CD4-positive, CD25-positive, alpha-beta regulatory T cell (primary cell): ENCODE measurements around the gene PFKFB2. TPM values are rescaled to one million over a fixed set of nuclear protein-coding genes. Genes with fewer than 3 reads are reported as not detected.

Experiments
- ATAC-seq, 2 donors: fragments of 150-1000 bp; cut with Tn5 transposase; one replicate each; pipeline ENCODE4 v1.10.0; 2021; ENCODE audit warnings: low read depth in 2 of 2, moderate number of reproducible peaks in 2 of 2, moderate library complexity in 1 of 2
- DNase-seq, 3 donors: peaks; one replicate each; pipeline versions ENCODE4 v3.0.0 to v3.0.0-alpha.2; 2012 to 2022; ENCODE audit warnings: mixed read lengths in 1 of 3
- H3K27ac ChIP-seq: one replicate; pipeline ENCODE4 v1.7.0; 2013; ENCODE audit warnings: mild to moderate bottlenecking, low read length; ENCODE audit not compliant: insufficient read depth, poor library complexity, severe bottlenecking
- H3K27me3 ChIP-seq: one replicate; pipeline ENCODE4 v1.7.0; 2013; ENCODE audit warnings: low read length; ENCODE audit not compliant: control insufficient read depth, insufficient read depth
- H3K36me3 ChIP-seq: one replicate; pipeline ENCODE4 v1.7.0; 2013; ENCODE audit warnings: mild to moderate bottlenecking, low read length, moderate library complexity; ENCODE audit not compliant: control insufficient read depth, insufficient read depth
- H3K4me1 ChIP-seq: 2 replicates; pipeline ENCODE4 v1.7.0; 2013; ENCODE audit warnings: mild to moderate bottlenecking, low read length; ENCODE audit not compliant: insufficient read depth, control insufficient read depth, poor library complexity, severe bottlenecking
- H3K4me3 ChIP-seq: one replicate; pipeline ENCODE4 v1.7.0; 2013; ENCODE audit warnings: low read depth, mild to moderate bottlenecking, low read length, moderate library complexity
- H3K9me3 ChIP-seq, 2 experiments: 1 replicate in 1 of 2; 2 replicates in 1 of 2; pipeline ENCODE4 v1.7.0; 2013; ENCODE audit warnings: low read length in 2 of 2, mild to moderate bottlenecking in 1 of 2, moderate library complexity in 1 of 2; ENCODE audit not compliant: control insufficient read depth in 2 of 2
- H3K27ac Mint-ChIP-seq, 3 donors: one replicate each; pipeline ENCODE4 v1.8.0; 2020 to 2022; ENCODE audit warnings: mild to moderate bottlenecking in 3 of 3, mixed read lengths in 3 of 3, moderate library complexity in 2 of 3
- H3K27me3 Mint-ChIP-seq: one replicate; pipeline ENCODE4 v1.8.0; 2022; ENCODE audit warnings: mild to moderate bottlenecking, mixed read lengths
- H3K36me3 Mint-ChIP-seq: one replicate; pipeline ENCODE4 v1.8.0; 2020; ENCODE audit warnings: mixed read lengths
- H3K4me1 Mint-ChIP-seq, 4 donors: one replicate each; pipeline ENCODE4 v1.8.0; 2020 to 2022; ENCODE audit warnings: mixed read lengths in 4 of 4, mild to moderate bottlenecking in 1 of 4
- H3K4me3 Mint-ChIP-seq, 4 donors: one replicate each; pipeline ENCODE4 v1.8.0; 2020 to 2022; ENCODE audit warnings: mild to moderate bottlenecking in 4 of 4, mixed read lengths in 4 of 4, moderate library complexity in 3 of 4
- H3K9me3 Mint-ChIP-seq, 7 donors: one replicate each; pipeline ENCODE4 v1.8.0; 2020 to 2022; ENCODE audit warnings: mixed read lengths in 7 of 7, mild to moderate bottlenecking in 3 of 7, moderate library complexity in 2 of 7
- polyA plus RNA-seq, 4 donors: library from polyadenylated mRNA; unstranded; fragments of 300-500 nt; fragmentation: Illumina TruSeq; gene quantifications; one replicate each; pipeline ENCODE4 v1.2.3, GENCODE V29; 2021
- total RNA-seq: library from RNA; stranded (reverse); gene quantifications from one replicate; pipeline ENCODE4 v1.2.3, GENCODE V29; 2022

The PFKFB2 gene
- total and polyA plus RNA-seq, 5 donors from 2014 or later, result 0.32 to 1.1 (median 0.59) TPM; not detected in 1

DNA sequence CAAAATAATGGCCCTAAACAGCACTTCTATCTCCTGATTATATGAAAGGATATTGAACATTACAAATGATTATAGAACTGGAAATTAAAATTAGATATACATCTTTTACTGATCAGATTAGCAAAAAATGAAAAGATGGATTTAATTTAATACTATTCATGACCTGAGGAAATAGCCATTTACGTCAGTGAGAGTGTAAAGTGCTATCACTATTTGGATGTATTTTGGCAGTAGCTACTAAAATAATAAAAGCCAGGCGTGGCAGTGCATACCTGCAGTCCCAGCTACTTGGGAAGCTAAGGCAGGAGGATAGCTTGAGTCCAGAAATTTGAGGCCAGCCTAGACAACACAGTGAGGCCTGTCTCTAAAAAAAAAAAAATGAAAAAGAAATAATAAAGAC, 40.9 kb downstream of the PFKFB2 start:
- no peak overlapping the region for H3K27ac ChIP-seq
- no peak overlapping the region for H3K4me3 ChIP-seq
- H3K9me3 ChIP-seq, result no peaks in the 10 kb centered on the region
- H3K36me3 Mint-ChIP-seq, result no peaks in the 10 kb centered on the region
- no peak overlapping the region for H3K4me3 Mint-ChIP-seq
- H3K9me3 Mint-ChIP-seq, result no peaks in the 10 kb centered on the region
- no peaks in the 10 kb centered on the region for H3K4me1 ChIP-seq
- DNase-seq, result no peak
- peaks cover 0 to 11% (median 6%) of the 10 kb centered on the region in 4 donors for H3K4me1 Mint-ChIP-seq
- no peak for ATAC-seq
- H3K36me3 ChIP-seq, result no peaks in the 10 kb centered on the region
- peaks cover 5% of the 10 kb centered on the region for H3K27me3 ChIP-seq
- peaks cover 8% of the 10 kb centered on the region for H3K27me3 Mint-ChIP-seq
- no peak overlapping the region for H3K27ac Mint-ChIP-seq

DNA sequence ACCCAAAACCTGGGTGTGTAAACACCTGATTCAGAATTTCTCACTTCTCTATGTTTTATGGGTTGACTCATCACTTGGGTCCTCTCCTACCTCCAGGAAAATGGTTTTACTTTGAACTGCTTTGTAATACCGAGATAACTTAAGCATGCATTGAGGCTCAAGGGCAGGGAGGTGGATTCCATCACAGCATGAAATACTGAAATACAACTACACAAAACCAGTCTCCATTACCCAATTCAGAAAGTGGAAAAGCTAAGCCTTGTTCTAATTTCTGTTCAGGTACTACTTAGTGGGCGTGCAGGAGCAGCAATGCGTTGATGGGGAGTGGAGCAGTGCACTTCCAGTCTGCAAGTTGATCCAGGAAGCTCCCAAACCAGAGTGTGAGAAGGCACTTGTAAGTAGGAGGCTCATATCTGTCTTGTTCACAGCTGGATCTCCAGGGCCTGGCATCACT, 44.8 kb downstream of the PFKFB2 start:
- Histone ChIP-seq H3K4me3 (no peak overlapping the region), H3K9me3 (no peaks in the 10 kb centered on the region), H3K27ac (no peak overlapping the region), H3K27me3 (peaks cover 5% of the 10 kb centered on the region), H3K36me3 (no peaks in the 10 kb centered on the region), H3K4me1 (no peaks in the 10 kb centered on the region)
- H3K27me3 Mint-ChIP-seq, result peaks cover 28% of the 10 kb centered on the region
- H3K27ac Mint-ChIP-seq, result no peak overlapping the region
- no peak overlapping the region for H3K4me3 Mint-ChIP-seq
- no peaks in the 10 kb centered on the region for H3K4me1 Mint-ChIP-seq
- DNase-seq (peak in 1 of 3 donors; percentile 77), ATAC-seq (no peak)
- no peaks in the 10 kb centered on the region for H3K36me3 Mint-ChIP-seq
- peaks cover 0 to 2% (median 0%) of the 10 kb centered on the region in 7 donors for H3K9me3 Mint-ChIP-seq

DNA sequence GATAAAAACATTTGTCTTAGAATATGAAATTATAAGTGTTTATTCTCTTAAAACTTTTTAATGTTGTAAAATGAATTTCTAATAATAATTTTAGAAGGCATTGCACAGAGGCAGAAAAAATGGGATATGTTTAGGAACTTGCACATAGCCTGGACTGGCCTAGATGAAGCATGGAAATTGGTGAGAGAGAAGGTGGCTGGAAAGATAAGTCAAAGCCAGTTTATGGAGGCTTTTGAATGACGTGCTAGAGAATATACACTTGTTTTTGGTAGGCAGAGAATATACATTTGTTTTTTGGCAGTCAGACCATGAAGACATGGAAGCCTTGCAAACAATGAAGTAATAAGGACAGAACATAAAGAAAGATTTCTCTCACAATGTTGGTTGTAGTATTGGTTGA, 48.6 kb downstream of the PFKFB2 start:
- H3K36me3 ChIP-seq, result no peaks in the 10 kb centered on the region

DNA sequence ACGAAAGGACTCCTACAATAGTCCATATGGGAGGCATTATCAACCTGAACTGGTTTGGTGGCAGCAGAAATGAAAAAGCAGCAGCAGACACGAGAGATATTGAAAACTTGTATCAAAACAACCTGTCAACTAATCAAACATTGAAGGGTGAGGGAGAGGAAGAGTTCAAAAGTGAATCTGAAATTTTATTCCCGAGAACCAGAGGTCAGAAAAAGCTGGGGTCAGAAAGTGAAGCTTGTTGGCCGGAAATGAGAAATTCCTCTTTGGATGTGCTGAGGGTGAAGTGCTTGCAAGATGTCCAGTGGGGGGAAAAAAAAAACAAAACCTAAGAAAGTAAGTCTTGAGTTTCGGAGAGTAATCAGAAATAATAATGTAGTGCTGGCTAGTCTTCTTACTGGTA, 49.1 kb downstream of the PFKFB2 start:
- no peak overlapping the region for H3K27ac ChIP-seq
- H3K4me3 ChIP-seq, result no peak overlapping the region
- ATAC-seq, result no peak
- H3K4me3 Mint-ChIP-seq, result no peak overlapping the region
- H3K27me3 ChIP-seq, result peaks cover 6% of the 10 kb centered on the region
- peaks cover 21% of the 10 kb centered on the region for H3K27me3 Mint-ChIP-seq
- no peaks in the 10 kb centered on the region for H3K36me3 ChIP-seq
- no peak for DNase-seq
- no peaks in the 10 kb centered on the region for H3K4me1 Mint-ChIP-seq
- no peaks in the 10 kb centered on the region for H3K36me3 Mint-ChIP-seq
- H3K9me3 ChIP-seq, result no peaks in the 10 kb centered on the region
- peaks cover 0 to 3% (median 0%) of the 10 kb centered on the region in 7 donors for H3K9me3 Mint-ChIP-seq
- no peak overlapping the region for H3K27ac Mint-ChIP-seq
- no peaks in the 10 kb centered on the region for H3K4me1 ChIP-seq

More for the DNA sequence above, 48.6 kb downstream of the PFKFB2 start:
- H3K27ac ChIP-seq, result no peak overlapping the region
- no peak overlapping the region for H3K27ac Mint-ChIP-seq
- no peaks in the 10 kb centered on the region for H3K4me1 ChIP-seq
- no peaks in the 10 kb centered on the region for H3K4me1 Mint-ChIP-seq
- no peak for ATAC-seq
- peaks cover 0 to 3% (median 0%) of the 10 kb centered on the region in 7 donors for H3K9me3 Mint-ChIP-seq
- no peaks in the 10 kb centered on the region for H3K9me3 ChIP-seq
- no peaks in the 10 kb centered on the region for H3K36me3 Mint-ChIP-seq
- no peak overlapping the region for H3K4me3 Mint-ChIP-seq
- H3K27me3 Mint-ChIP-seq, result peaks cover 21% of the 10 kb centered on the region
- peaks cover 6% of the 10 kb centered on the region for H3K27me3 ChIP-seq
- no peak for DNase-seq
- no peak overlapping the region for H3K4me3 ChIP-seq

DNA sequence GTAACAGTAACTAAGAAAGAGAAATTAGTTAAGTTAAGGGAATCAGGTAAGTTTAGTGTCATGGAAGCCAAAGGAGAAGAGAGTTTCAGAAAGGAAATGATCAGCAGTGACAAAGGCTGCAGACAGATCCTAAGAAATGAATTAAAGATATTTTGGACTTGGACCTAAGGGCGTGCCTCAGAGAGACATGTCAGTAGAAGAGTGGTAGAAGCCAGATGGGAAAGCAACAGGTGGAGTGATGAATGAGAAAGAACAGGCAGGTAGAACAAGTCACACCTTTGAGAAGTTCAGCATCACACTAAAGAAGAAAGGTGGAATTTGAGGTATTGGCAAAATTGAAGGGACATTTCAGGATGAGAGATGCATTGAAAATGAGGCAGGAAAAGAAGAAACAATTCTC, 49.6 kb downstream of the PFKFB2 start:
- H3K4me3 Mint-ChIP-seq, result no peak overlapping the region
- Histone ChIP-seq H3K4me3 (no peak overlapping the region), H3K4me1 (no peaks in the 10 kb centered on the region), H3K27me3 (peaks cover 6% of the 10 kb centered on the region), H3K27ac (no peak overlapping the region), H3K9me3 (no peaks in the 10 kb centered on the region), H3K36me3 (no peaks in the 10 kb centered on the region)
- peak overlapping the region in 1 of 3 donors; percentile 2 for H3K27ac Mint-ChIP-seq
- no peaks in the 10 kb centered on the region for H3K4me1 Mint-ChIP-seq
- H3K27me3 Mint-ChIP-seq, result peaks cover 21% of the 10 kb centered on the region
- no peak for DNase-seq
- no peak for ATAC-seq
- H3K9me3 Mint-ChIP-seq, result peaks cover 0 to 3% (median 0%) of the 10 kb centered on the region in 7 donors
- no peaks in the 10 kb centered on the region for H3K36me3 Mint-ChIP-seq

DNA sequence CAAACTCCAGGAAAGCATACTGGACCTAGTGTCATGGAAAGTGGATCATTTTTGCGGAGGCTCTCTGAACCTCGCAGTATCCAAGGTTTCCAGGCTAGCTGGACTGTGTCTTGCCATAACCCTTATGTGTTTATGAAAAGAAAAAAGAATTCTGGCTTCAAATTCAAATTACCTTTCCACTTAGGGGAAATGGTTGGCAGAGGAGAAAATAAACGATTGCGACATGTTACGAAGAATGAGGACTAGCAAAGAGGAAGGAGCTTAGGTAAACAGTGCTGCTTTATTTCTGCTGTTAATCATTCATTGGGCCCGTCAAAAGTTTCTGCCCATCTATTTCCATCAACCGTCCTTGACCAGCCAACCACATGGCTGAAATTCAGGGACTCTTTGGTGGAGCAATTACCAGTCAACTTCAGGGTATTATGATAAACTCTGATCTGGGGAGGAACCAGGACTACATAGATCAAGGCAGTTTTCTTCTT, 50.9 kb downstream of the PFKFB2 start, which contains the start of gene C4BPA:
C4BPA (plus strand) TSS at position 342 of the 482 bp plus-strand sequence. CDS start 8,793 bp downstream, outside the sequence.
- H3K36me3 ChIP-seq, result no peaks in the 10 kb centered on the region
- no peak within 1 kb of the TSS for H3K4me3 ChIP-seq
- H3K27ac ChIP-seq, result no peak within 1 kb of the TSS
- Mint-ChIP-seq H3K4me3 (no peak within 1 kb of the TSS), H3K9me3 (peaks cover 0 to 3% (median 0%) of the 10 kb centered on the region in 7 donors), H3K27me3 (peaks cover 21% of the 10 kb centered on the region), H3K4me1 (no peaks in the 10 kb centered on the region), H3K36me3 (no peaks in the 10 kb centered on the region), H3K27ac (peak within 1 kb of the TSS in 1 of 3 donors; percentile 40)
- no peak for ATAC-seq
- no peaks in the 10 kb centered on the region for H3K4me1 ChIP-seq
- H3K9me3 ChIP-seq, result no peaks in the 10 kb centered on the region
- no peak for DNase-seq
- H3K27me3 ChIP-seq, result peaks cover 6% of the 10 kb centered on the region

DNA sequence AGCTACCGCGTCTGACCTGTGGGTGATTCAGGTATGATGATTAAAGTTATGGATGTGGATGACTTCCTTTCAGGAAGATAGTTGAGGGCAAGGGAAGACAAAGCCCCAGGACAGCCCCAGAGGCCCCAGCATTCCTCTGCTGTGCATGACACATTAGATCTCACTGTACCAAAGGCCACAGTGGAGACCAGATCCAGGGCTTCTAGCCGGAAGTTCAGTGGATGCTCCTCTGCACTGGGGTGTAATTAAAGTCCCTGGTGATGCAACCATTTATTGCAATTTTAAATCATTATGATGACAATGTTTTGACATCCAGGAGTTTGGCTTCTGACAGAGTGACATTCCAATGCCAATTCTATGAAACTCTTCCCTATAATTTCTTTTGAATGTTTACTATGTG, 55.9 kb downstream of the PFKFB2 start:
- H3K4me1 Mint-ChIP-seq, result no peaks in the 10 kb centered on the region
- Histone ChIP-seq H3K4me3 (no peak overlapping the region), H3K27ac (no peak overlapping the region), H3K9me3 (no peaks in the 10 kb centered on the region), H3K36me3 (no peaks in the 10 kb centered on the region), H3K4me1 (no peaks in the 10 kb centered on the region), H3K27me3 (peaks cover 11% of the 10 kb centered on the region)
- peaks cover 0 to 3% (median 0%) of the 10 kb centered on the region in 7 donors for H3K9me3 Mint-ChIP-seq
- H3K27ac Mint-ChIP-seq, result no peak overlapping the region
- peaks cover 26% of the 10 kb centered on the region for H3K27me3 Mint-ChIP-seq
- no peak for DNase-seq
- no peak for ATAC-seq
- H3K4me3 Mint-ChIP-seq, result no peak overlapping the region
- H3K36me3 Mint-ChIP-seq, result no peaks in the 10 kb centered on the region

DNA sequence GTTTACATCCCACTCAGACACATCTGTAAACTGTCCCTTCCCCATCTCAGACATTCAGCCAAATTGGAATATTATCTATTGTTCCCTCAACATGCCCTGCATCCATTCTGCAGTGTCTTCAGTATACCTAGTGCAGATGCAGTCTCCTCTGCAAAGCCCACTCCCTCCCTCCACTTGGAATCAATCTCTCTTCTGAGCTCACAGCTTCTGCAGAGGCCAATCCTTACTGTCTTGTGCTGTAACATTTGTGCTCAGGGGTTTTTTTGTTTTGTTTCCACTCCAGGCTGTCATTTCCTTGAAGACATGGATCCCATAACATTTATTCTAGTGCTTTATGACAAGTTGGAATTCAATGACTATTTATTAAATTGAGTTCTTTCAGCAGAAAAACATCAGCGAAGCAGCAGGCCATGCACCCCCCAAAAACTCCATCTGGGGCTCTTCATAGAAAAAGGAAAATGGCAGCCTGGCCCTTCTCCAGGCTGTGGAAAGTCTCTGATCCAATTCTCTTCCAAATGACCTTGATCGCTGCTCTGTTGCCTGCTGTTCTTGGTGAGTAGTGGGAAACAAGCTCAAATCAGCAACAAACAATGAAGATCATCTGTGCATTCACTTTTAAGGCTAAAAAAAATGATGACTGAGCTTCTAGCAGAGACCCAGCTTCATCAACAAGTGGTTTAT, 59.7 kb downstream of the PFKFB2 start:
- no peak overlapping the region for H3K27ac ChIP-seq
- no peak overlapping the region for H3K27ac Mint-ChIP-seq
- H3K4me1 ChIP-seq, result no peaks in the 10 kb centered on the region
- H3K4me3 ChIP-seq, result no peak overlapping the region
- no peak overlapping the region for H3K4me3 Mint-ChIP-seq
- H3K9me3 ChIP-seq, result no peaks in the 10 kb centered on the region
- H3K4me1 Mint-ChIP-seq, result no peaks in the 10 kb centered on the region
- peaks cover 33% of the 10 kb centered on the region for H3K27me3 Mint-ChIP-seq
- no peaks in the 10 kb centered on the region for H3K9me3 Mint-ChIP-seq
- peaks cover 8% of the 10 kb centered on the region for H3K27me3 ChIP-seq
- DNase-seq (no peak), ATAC-seq (no peak)
- no peaks in the 10 kb centered on the region for H3K36me3 Mint-ChIP-seq
- H3K36me3 ChIP-seq, result no peaks in the 10 kb centered on the region
